Mesenteric fat pad (tissue), 1 donor: ENCODE data around the gene CH25H. TPM values are rescaled to one million over a fixed set of nuclear protein-coding genes. Genes with fewer than 3 reads are reported as not detected.
"Not testable (repeated sequence)": the region's sequence is repeated elsewhere in the genome, so short reads cannot be mapped to it uniquely, and the experiment has no call there.

Experiments
- DNase-seq: peaks from one replicate; pipeline ENCODE4 v3.0.0-alpha.2; 2020; ENCODE audit warnings: low spot score
- long read RNA-seq: library from polyadenylated mRNA; unstranded; transcript quantifications from one replicate; pipeline ENCODE4 v2.0.0, GENCODE V29; 2020
- total RNA-seq: library from RNA; stranded (reverse); fragmentation: NEBNext Ultra II Directional; extraction: Animal tissue kit (Norgen Biotek cat#: 25700); gene quantifications from one replicate; pipeline ENCODE4 v1.2.1, GENCODE V29; 2021
- donor health status: DM: yes; HTN: yes; CAD: no.

Gene CH25H, protein sequence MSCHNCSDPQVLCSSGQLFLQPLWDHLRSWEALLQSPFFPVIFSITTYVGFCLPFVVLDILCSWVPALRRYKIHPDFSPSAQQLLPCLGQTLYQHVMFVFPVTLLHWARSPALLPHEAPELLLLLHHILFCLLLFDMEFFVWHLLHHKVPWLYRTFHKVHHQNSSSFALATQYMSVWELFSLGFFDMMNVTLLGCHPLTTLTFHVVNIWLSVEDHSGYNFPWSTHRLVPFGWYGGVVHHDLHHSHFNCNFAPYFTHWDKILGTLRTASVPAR
- total RNA-seq, result 4.8 TPM
- long read RNA-seq, transcript CH25H-201 (1 exons, 1,686 nt), result major isoform, 11 of 11 reads
- long read RNA-seq, partial matches to known transcripts, result 0 of 11 reads
- long read RNA-seq, other reads (novel, unspliced or antisense), result 0 of 11 reads

DNA sequence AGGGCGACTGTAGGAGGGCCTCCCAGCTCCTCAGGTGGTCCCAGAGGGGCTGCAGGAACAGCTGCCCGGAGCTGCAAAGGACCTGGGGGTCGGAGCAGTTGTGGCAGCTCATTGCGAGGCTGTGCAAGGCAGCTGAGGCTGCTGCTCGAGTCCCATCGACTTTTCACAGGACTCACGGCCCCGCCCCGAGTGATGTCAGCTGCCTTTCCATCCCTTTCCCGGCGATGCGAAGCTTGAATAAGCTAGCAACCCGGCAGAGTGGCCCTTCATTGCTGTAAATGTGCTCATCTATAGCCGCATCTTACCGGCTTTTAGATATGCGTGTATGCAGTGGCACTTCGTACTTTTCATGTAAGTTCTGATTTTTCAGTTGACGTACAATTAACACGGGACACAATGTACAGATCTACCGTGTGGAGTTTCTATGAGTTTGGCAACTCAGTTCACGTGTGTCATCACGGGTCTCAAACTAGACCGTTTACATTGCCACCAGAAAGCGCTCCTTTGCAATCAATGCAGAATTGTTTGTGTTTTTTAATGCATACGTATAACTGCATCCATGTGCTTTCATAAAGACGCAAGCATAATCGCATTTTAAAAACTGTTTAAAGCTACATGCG, at the start of gene CH25H:
TSS of gene CH25H (minus strand) at position 137 of the 620 bp plus-strand sequence. CDS start at position 112, 25 bp downstream.
- no peak for DNase-seq

DNA sequence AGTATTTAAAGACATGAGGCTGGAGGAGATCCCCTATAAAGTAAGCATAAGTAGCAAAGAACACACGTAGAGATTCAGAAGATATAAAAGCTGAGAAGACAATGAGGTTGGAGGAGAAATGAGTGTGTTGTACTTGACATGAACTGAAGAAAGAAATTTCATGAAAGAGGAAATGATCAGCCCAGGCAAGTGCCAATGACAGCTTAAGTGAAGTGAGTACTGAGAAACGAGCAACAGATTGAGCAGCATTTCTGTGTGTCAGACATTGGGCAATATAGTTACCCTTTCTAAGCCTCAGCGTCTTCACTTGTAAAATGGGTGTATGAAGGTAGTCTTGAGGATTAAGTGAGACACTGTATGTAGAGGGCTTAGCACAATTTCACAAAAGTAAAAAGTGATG, 49.2 kb upstream of the CH25H start:
- DNase-seq, result no peak

GRCh38 chr10:89255793-89256192, 48.7 kb upstream of the CH25H start:
- no peak for DNase-seq

DNA sequence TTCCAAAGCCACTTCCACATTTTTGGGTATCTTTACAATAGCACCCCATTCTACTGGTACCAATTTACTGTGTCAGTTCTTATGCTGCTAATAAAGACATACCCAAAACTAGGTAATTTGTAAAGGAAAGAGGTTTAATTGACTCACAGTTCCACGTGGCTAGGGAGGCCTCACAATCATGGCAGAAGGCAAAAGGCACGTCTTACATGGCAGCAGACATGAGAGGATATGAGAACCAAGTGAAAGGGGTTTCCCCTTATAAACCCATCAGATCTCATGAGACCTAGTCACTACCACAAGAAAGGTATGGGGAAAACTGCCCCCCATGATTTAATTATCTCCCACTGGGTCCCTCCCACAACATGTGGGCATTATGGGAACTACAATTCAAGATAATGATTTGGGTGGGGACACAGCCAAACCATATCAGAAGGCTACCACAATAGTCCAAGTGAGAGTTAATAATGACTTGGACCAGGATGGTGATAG, 48.0 kb upstream of the CH25H start:
- DNase-seq, result not testable (repeated sequence)

- DNase-seq, result no peak
Observed at GRCh38 chr10:89252225-89252585, 45.1 kb upstream of the CH25H start.

DNA sequence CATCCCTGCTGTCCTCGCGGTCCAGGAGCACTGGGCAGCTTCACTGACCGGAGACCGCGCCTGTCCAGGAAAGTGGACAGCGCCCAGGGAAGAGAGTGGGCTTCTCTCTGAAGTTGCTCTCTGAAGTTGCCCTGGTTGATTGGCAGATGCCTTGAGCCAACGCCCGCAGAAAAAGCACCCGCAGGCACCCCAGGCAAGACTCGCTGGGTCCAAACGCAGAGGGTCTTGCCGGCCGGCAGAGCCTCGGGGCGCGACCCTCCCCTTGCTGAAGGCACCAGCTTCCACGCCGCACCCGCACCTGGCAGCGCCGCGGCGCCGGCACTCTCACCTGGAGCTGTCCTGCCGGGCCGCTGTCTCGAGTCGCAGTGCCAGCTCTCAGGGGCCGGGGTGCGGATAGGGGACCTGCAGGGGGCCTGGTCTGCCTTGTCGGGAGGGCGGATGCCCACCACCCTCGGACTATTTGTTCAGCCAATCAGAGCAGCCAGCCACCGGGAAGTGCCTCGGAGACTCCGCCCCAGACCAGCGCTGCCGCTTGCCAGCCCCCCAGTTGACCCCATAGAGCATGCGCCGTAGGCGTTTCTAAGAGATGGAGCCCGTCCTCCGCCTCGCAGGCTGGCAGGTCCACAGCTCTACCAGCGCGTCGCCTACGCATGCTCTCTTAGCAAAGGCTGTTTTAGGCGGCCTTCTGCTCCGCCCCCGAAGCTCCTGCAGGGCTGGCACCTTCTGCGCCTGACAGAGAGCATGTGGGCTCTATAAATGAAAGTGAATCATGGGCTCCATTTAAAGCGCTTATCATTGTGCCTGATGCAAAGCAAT, 44.5 kb upstream of the CH25H start, which contains the start of gene LIPA:
TSS of gene LIPA (minus strand) at position 367 of the 816 bp plus-strand sequence. CDS start 4,127 bp downstream, outside the sequence.
- peak; percentile 98 for DNase-seq

GRCh38 chr10:89250865-89251408, 43.8 kb upstream of the CH25H start:
- DNase-seq, result no peak

DNA sequence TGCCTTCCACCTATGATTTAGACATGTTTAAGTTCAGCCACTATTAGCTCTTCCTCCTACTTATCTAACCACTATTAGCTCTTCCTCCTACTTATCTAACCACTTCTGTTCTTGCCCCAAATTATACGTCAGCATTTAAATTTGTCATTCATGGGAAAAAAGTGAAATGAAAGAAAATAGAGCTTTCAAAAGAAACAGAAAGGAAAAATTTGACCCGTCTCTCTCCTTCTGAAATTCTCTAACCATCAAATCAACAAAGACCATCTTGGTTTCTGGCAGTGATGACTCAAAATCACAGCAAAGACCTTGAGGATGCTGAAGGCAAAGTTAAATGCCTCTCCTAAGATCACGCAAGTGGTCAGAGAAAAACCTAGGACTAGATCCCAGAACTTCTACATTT, 41.9 kb upstream of the CH25H start:
- no peak for DNase-seq

DNA sequence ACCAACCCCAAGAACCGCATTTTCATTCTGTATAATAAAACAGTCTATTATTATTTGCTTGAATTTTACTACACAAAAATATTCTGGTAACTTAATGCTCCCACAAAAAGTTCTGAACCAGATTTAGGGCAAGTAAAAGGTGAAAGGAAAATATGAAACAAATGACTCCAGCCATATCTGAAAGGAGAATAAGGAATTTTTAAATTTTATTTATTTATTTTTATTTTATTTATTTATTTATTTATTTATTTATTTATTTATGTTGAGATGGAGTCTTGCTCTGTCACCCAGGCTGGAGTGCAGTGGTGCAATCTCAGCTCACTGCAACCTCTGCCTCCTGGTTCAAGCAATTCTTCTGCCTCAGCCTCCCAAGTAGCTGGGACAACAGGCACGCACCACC, 40.5 kb upstream of the CH25H start:
- not testable (repeated sequence) for DNase-seq

DNA sequence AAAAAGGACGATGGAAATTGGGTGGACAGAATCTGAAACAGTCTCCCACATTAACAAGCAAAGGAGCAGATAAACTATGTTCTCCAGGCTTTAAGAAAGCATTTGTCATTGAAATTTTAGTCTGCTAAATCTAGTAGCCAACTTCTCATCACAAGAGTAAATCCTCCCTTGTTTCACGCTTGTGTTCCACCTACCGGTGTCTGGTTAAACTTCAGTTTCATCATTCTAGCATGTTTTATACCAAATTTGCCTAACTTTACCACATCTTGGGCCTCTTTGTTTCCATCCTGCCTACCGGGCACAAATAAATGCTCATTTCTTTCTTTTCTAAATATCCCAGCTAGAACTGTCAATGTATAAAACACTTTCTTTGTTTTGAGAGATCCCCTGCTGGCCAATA, 38.7 kb upstream of the CH25H start:
- DNase-seq, result no peak

- DNase-seq, result no peak
Observed at GRCh38 chr10:89242840-89243568, 35.9 kb upstream of the CH25H start.

GRCh38 chr10:89242345-89242684, 35.2 kb upstream of the CH25H start:
- no peak for DNase-seq

DNA sequence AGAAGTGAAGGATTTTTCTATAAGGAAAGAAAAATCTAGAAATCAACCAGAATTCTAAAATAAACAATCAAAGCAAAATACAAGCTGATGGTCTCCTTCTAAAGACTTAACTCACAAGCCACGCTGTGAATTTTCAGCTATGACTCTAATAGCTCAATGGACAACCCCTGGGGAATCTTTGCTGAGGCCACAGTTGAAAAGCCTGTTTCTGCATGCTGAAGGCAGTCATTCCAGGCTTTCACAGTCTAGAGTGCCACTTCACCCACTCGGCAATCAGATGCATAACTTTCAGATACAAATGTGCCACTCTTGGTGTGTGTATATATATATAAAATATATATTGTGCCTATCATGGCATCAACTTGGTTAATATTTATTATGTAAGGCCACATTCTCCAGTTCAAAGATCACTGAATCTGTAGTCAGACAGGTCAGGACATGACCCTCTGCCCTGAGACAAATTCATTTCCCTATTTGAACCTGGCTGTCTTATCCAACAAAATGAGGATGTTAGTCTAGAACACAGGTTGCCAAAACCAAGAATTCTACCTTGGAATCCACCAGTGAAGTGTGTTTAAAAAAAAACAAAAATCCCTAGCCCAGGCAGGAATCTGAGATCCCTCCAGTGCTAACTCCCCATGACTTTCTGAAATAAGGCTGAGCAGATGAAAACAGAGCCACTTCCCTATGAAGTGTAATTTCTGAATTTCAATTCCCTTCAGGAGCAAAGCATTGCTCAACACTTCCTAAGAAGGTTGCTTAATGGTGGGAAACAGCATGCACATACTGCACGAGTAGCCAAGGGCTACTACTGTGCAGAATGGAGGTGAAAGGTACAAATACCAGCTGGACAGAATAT, 34.6 kb upstream of the CH25H start:
- no peak for DNase-seq

- no peak for DNase-seq
Observed at GRCh38 chr10:89241026-89241425, 33.9 kb upstream of the CH25H start.

- no peak for DNase-seq
Observed at GRCh38 chr10:89240519-89240918, 33.4 kb upstream of the CH25H start.

GRCh38 chr10:89238956-89239644, 32.0 kb upstream of the CH25H start:
- no peak for DNase-seq

GRCh38 chr10:89237849-89238248, 30.7 kb upstream of the CH25H start:
- DNase-seq, result no peak

DNA sequence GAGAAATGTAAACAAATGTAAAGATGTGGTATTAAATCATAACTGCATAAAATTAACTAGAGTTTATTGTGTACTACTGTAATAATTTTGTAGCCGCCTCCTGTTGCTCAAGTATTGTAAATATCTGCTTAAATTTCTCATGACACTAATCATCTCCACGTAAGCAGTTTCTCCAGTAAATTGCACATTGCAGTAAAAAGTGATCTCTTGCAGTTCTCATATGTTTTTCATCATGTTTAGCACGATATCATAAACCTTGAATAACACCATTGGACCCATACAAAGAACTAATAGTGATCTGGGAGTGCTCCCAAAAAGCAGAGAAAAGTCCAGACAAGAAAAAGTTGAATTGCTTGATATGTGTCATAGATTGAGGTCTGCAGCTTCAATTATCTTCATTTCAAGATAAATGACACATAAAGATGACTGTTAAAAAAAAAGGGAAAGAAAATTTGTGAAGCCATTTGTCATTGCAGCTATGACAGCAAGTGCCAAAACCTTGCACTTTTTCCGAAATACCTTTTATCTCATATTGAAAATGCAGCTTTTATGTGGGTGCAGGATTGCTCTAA, 29.2 kb upstream of the CH25H start:
- DNase-seq, result no peak
